Measurements from ENCODE around the gene KIFAP3.
"Not testable (repeated sequence)": the region's sequence is repeated elsewhere in the genome, so short reads cannot be mapped to it uniquely, and the experiment has no call there.

KIFAP3 gene

GRCh38 chr1:170096806-170097340 is 22.4 kb upstream of the KIFAP3 start:
- Histone ChIP-seq H3K9ac (ENCODE audit: low read length) (no peak overlapping the region), H3K4me1 (ENCODE audit: control insufficient read depth, low read depth, low read length) (no peaks in the 10 kb centered on the region), H2AK5ac (ENCODE audit: low read length) (no peak overlapping the region), H2BK120ac (ENCODE audit: low read depth, low read length) (no peak overlapping the region), H3K79me2 (ENCODE audit: control insufficient read depth, insufficient read depth, low read length) (no peaks in the 10 kb centered on the region), H3K4me3 (ENCODE audit: low read length) (no peak overlapping the region), H4K8ac (ENCODE audit: low read depth, low read length) (no peak overlapping the region), H3K36me3 (ENCODE audit: control insufficient read depth, insufficient read depth, low read length) (no peaks in the 10 kb centered on the region), H3K27me3 (ENCODE audit: insufficient read depth, low read length, poor library complexity) (no peaks in the 10 kb centered on the region), H3K56ac (ENCODE audit: low read length) (no peak overlapping the region), H2BK5ac (ENCODE audit: low read length) (no peak overlapping the region), H3K4me2 (ENCODE audit: low read length) (no peak overlapping the region), H3K18ac (ENCODE audit: low read length) (no peak overlapping the region), H3K79me1 (ENCODE audit: low read length) (no peaks in the 10 kb centered on the region), H3K4ac (ENCODE audit: low read depth, low read length) (no peak overlapping the region), H2BK15ac (replicated peaks; ENCODE audit: low read depth) (no peak overlapping the region), H4K5ac (ENCODE audit: low read length) (no peak overlapping the region), H3K27ac (ENCODE audit: low read depth, low read length) (no peak overlapping the region), H3K23ac (ENCODE audit: low read length) (no peak overlapping the region)
- DNase-seq: no peak
- no CpG with 5 or more reads among the region's 4 CpGs for WGBS (ENCODE audit: extremely low coverage, insufficient coverage, low lambda C conversion rate)

GRCh38 chr1:170095976-170096748 is 21.7 kb upstream of the KIFAP3 start:
- Histone ChIP-seq H4K8ac (ENCODE audit: low read depth, low read length) (no peak overlapping the region), H3K23ac (ENCODE audit: low read length) (no peak overlapping the region), H3K4me3 (ENCODE audit: low read length) (no peak overlapping the region), H2BK5ac (ENCODE audit: low read length) (no peak overlapping the region), H3K9ac (ENCODE audit: low read length) (no peak overlapping the region), H3K27ac (ENCODE audit: low read depth, low read length) (no peak overlapping the region), H2BK120ac (ENCODE audit: low read depth, low read length) (no peak overlapping the region), H3K4me2 (ENCODE audit: low read length) (no peak overlapping the region), H4K5ac (ENCODE audit: low read length) (no peak overlapping the region), H2BK15ac (replicated peaks; ENCODE audit: low read depth) (no peak overlapping the region), H3K79me2 (ENCODE audit: control insufficient read depth, insufficient read depth, low read length) (no peaks in the 10 kb centered on the region), H3K18ac (ENCODE audit: low read length) (no peak overlapping the region), H3K79me1 (ENCODE audit: low read length) (no peaks in the 10 kb centered on the region), H3K4me1 (ENCODE audit: control insufficient read depth, low read depth, low read length) (no peaks in the 10 kb centered on the region), H3K56ac (ENCODE audit: low read length) (no peak overlapping the region), H3K36me3 (ENCODE audit: control insufficient read depth, insufficient read depth, low read length) (no peaks in the 10 kb centered on the region), H2AK5ac (ENCODE audit: low read length) (no peak overlapping the region), H3K4ac (ENCODE audit: low read depth, low read length) (no peak overlapping the region), H3K27me3 (ENCODE audit: insufficient read depth, low read length, poor library complexity) (no peaks in the 10 kb centered on the region)
- DNase-seq: peak; percentile 2

- not testable (repeated sequence) for H3K36me3 ChIP-seq (ENCODE audit: control insufficient read depth, insufficient read depth, low read length); H2BK15ac ChIP-seq (replicated peaks; ENCODE audit: low read depth); H3K23ac ChIP-seq (ENCODE audit: low read length); H3K9ac ChIP-seq (ENCODE audit: low read length); H3K4me2 ChIP-seq (ENCODE audit: low read length); H2BK120ac ChIP-seq (ENCODE audit: low read depth, low read length); H3K27ac ChIP-seq (ENCODE audit: low read depth, low read length); H3K4ac ChIP-seq (ENCODE audit: low read depth, low read length); H3K27me3 ChIP-seq (ENCODE audit: insufficient read depth, low read length, poor library complexity); DNase-seq; H4K5ac ChIP-seq (ENCODE audit: low read length); H3K79me2 ChIP-seq (ENCODE audit: control insufficient read depth, insufficient read depth, low read length); H2AK5ac ChIP-seq (ENCODE audit: low read length); H3K18ac ChIP-seq (ENCODE audit: low read length); H3K4me3 ChIP-seq (ENCODE audit: low read length); H4K8ac ChIP-seq (ENCODE audit: low read depth, low read length); H3K79me1 ChIP-seq (ENCODE audit: low read length); H2BK5ac ChIP-seq (ENCODE audit: low read length); H3K4me1 ChIP-seq (ENCODE audit: control insufficient read depth, low read depth, low read length)
- H3K56ac ChIP-seq (ENCODE audit: low read length): peak overlapping the region; percentile 3
- no CpG with 5 or more reads among the region's 31 CpGs for WGBS (ENCODE audit: extremely low coverage, insufficient coverage, low lambda C conversion rate)
Observed at GRCh38 chr1:170094697-170095616, 20.5 kb upstream of the KIFAP3 start.

GRCh38 chr1:170086399-170087032 is 12.0 kb upstream of the KIFAP3 start:
- Histone ChIP-seq H3K27me3 (ENCODE audit: insufficient read depth, low read length, poor library complexity) (no peaks in the 10 kb centered on the region), H3K36me3 (ENCODE audit: control insufficient read depth, insufficient read depth, low read length) (no peaks in the 10 kb centered on the region), H4K8ac (ENCODE audit: low read depth, low read length) (no peak overlapping the region), H3K79me2 (ENCODE audit: control insufficient read depth, insufficient read depth, low read length) (no peaks in the 10 kb centered on the region), H3K79me1 (ENCODE audit: low read length) (no peaks in the 10 kb centered on the region), H3K27ac (ENCODE audit: low read depth, low read length) (no peak overlapping the region), H3K4me2 (ENCODE audit: low read length) (no peak overlapping the region), H3K23ac (ENCODE audit: low read length) (no peak overlapping the region), H3K56ac (ENCODE audit: low read length) (no peak overlapping the region), H4K5ac (ENCODE audit: low read length) (no peak overlapping the region), H3K18ac (ENCODE audit: low read length) (no peak overlapping the region), H2BK5ac (ENCODE audit: low read length) (no peak overlapping the region), H3K9ac (ENCODE audit: low read length) (no peak overlapping the region), H2BK15ac (replicated peaks; ENCODE audit: low read depth) (no peak overlapping the region), H2BK120ac (ENCODE audit: low read depth, low read length) (no peak overlapping the region), H2AK5ac (ENCODE audit: low read length) (no peak overlapping the region), H3K4ac (ENCODE audit: low read depth, low read length) (no peak overlapping the region), H3K4me3 (ENCODE audit: low read length) (no peak overlapping the region), H3K4me1 (ENCODE audit: control insufficient read depth, low read depth, low read length) (no peaks in the 10 kb centered on the region)
- no peak for DNase-seq
- no CpG with 5 or more reads among the region's 2 CpGs for WGBS (ENCODE audit: extremely low coverage, insufficient coverage, low lambda C conversion rate)

- H3K27ac ChIP-seq (ENCODE audit: low read depth, low read length): no peak overlapping the region
- no peak overlapping the region for H3K9ac ChIP-seq (ENCODE audit: low read length)
- H3K18ac ChIP-seq (ENCODE audit: low read length): no peak overlapping the region
- H2BK5ac ChIP-seq (ENCODE audit: low read length): no peak overlapping the region
- no peaks in the 10 kb centered on the region for H3K36me3 ChIP-seq (ENCODE audit: control insufficient read depth, insufficient read depth, low read length)
- no peak overlapping the region for H2BK120ac ChIP-seq (ENCODE audit: low read depth, low read length)
- no peaks in the 10 kb centered on the region for H3K4me1 ChIP-seq (ENCODE audit: control insufficient read depth, low read depth, low read length)
- H2AK5ac ChIP-seq (ENCODE audit: low read length): no peak overlapping the region
- H3K4me3 ChIP-seq (ENCODE audit: low read length): no peak overlapping the region
- no peaks in the 10 kb centered on the region for H3K79me1 ChIP-seq (ENCODE audit: low read length)
- H4K8ac ChIP-seq (ENCODE audit: low read depth, low read length): no peak overlapping the region
- no peak overlapping the region for H4K5ac ChIP-seq (ENCODE audit: low read length)
- no peak for DNase-seq
- H3K56ac ChIP-seq (ENCODE audit: low read length): no peak overlapping the region
- no peak overlapping the region for H3K4me2 ChIP-seq (ENCODE audit: low read length)
- no peak overlapping the region for H3K4ac ChIP-seq (ENCODE audit: low read depth, low read length)
- no CpG with 5 or more reads among the region's 2 CpGs for WGBS (ENCODE audit: extremely low coverage, insufficient coverage, low lambda C conversion rate)
- no peak overlapping the region for H3K23ac ChIP-seq (ENCODE audit: low read length)
- H3K79me2 ChIP-seq (ENCODE audit: control insufficient read depth, insufficient read depth, low read length): no peaks in the 10 kb centered on the region
- no peak overlapping the region for H2BK15ac ChIP-seq (replicated peaks; ENCODE audit: low read depth)
- H3K27me3 ChIP-seq (ENCODE audit: insufficient read depth, low read length, poor library complexity): no peaks in the 10 kb centered on the region
Observed at GRCh38 chr1:170085091-170085490, 10.6 kb upstream of the KIFAP3 start.

Data from mesendoderm (in vitro differentiated cells).